Progenitor cell of endocrine pancreas (in vitro differentiated cells): Measurements from ENCODE around the gene WDFY2. TPM values are rescaled to one million over a fixed set of nuclear protein-coding genes. Genes with fewer than 3 reads are reported as not detected.

Experiments
- DNase-seq: peaks from one replicate; pipeline ENCODE4 v3.0.0; 2021; ENCODE audit warnings: low spot score; ENCODE audit not compliant: unreplicated experiment
- H3K27ac Mint-ChIP-seq: 2 replicates; pipeline ENCODE4 v1.8.0; 2021; ENCODE audit warnings: mild to moderate bottlenecking, moderate library complexity, mixed read lengths
- H3K27me3 Mint-ChIP-seq: 2 replicates; pipeline ENCODE4 v1.8.0; 2021; ENCODE audit warnings: mixed read lengths
- H3K36me3 Mint-ChIP-seq: 2 replicates; pipeline ENCODE4 v1.8.0; 2022; ENCODE audit warnings: mixed read lengths; ENCODE audit not compliant: insufficient read depth
- H3K4me1 Mint-ChIP-seq: 2 replicates; pipeline ENCODE4 v1.8.0; 2021; ENCODE audit warnings: low read depth, mixed read lengths
- H3K4me3 Mint-ChIP-seq: 2 replicates; pipeline ENCODE4 v1.8.0; 2021; ENCODE audit warnings: low read depth, mild to moderate bottlenecking, moderate library complexity, mixed read lengths
- H3K9me3 Mint-ChIP-seq: 2 replicates; pipeline ENCODE4 v1.8.0; 2021; ENCODE audit warnings: low read depth, mixed read lengths
- CTCF ChIP-seq: fragments of 200-600 bp; sonication (generic); IDR thresholded peaks from one replicate; pipeline ENCODE4 v1.5.0; 2021; ENCODE audit warnings: antibody characterized with exemption, mild to moderate bottlenecking; ENCODE audit not compliant: unreplicated experiment
- total RNA-seq: library from RNA; stranded (reverse); gene quantifications from 2 replicates; pipeline ENCODE4 v1.2.1, GENCODE V29; 2021

WDFY2 gene
- total RNA-seq, 1 donor from 2014 or later = 17.2 TPM

GRCh38 chr13:51808811-51809210, 224.5 kb downstream of the WDFY2 start:
- H3K36me3 Mint-ChIP-seq = peaks cover 3% of the 10 kb centered on the region
- H3K4me3 Mint-ChIP-seq = no peak overlapping the region
- H3K27ac Mint-ChIP-seq = no peak overlapping the region
- peaks cover 7% of the 10 kb centered on the region for H3K4me1 Mint-ChIP-seq
- DNase-seq = no peak
- TF ChIP-seq CTCF = no peak
- no peaks in the 10 kb centered on the region for H3K9me3 Mint-ChIP-seq
- no peaks in the 10 kb centered on the region for H3K27me3 Mint-ChIP-seq

GRCh38 chr13:51811046-51811445, 226.8 kb downstream of the WDFY2 start:
- H3K36me3 Mint-ChIP-seq = peaks cover 3% of the 10 kb centered on the region
- no peaks in the 10 kb centered on the region for H3K27me3 Mint-ChIP-seq
- peaks cover 4% of the 10 kb centered on the region for H3K4me1 Mint-ChIP-seq
- H3K27ac Mint-ChIP-seq = no peak overlapping the region
- DNase-seq = no peak
- no peaks in the 10 kb centered on the region for H3K9me3 Mint-ChIP-seq
- no peak overlapping the region for H3K4me3 Mint-ChIP-seq
- no peak for TF ChIP-seq CTCF

- TF ChIP-seq CTCF = no peak
- Mint-ChIP-seq H3K27me3 (peaks cover 5% of the 10 kb centered on the region), H3K27ac (no peak overlapping the region), H3K4me3 (no peak overlapping the region), H3K9me3 (no peaks in the 10 kb centered on the region), H3K4me1 (peaks cover 4% of the 10 kb centered on the region), H3K36me3 (peaks cover 3% of the 10 kb centered on the region)
- DNase-seq = no peak
Observed at GRCh38 chr13:51811920-51812451, 227.7 kb downstream of the WDFY2 start.

- Mint-ChIP-seq H3K27ac (no peak overlapping the region), H3K4me3 (no peak overlapping the region), H3K4me1 (peaks cover 4% of the 10 kb centered on the region), H3K27me3 (peaks cover 15% of the 10 kb centered on the region), H3K36me3 (peaks cover 3% of the 10 kb centered on the region), H3K9me3 (no peaks in the 10 kb centered on the region)
- DNase-seq = no peak
- TF ChIP-seq CTCF = no peak
Observed at GRCh38 chr13:51814071-51814470, 229.8 kb downstream of the WDFY2 start.

- Mint-ChIP-seq H3K4me3 (no peak overlapping the region), H3K36me3 (no peaks in the 10 kb centered on the region), H3K4me1 (peaks cover 4% of the 10 kb centered on the region), H3K27me3 (peaks cover 15% of the 10 kb centered on the region), H3K9me3 (no peaks in the 10 kb centered on the region), H3K27ac (no peak overlapping the region)
- TF ChIP-seq CTCF = peak; percentile 83
- DNase-seq = peak; percentile 54
Observed at GRCh38 chr13:51814825-51815650, 230.8 kb downstream of the WDFY2 start.
